Chondrocyte (in vitro differentiated cells): ENCODE measurements around the gene TUSC2. TPM values are rescaled to one million over a fixed set of nuclear protein-coding genes. Genes with fewer than 3 reads are reported as not detected.

Source experiments
- DNase-seq: peaks from one replicate; pipeline ENCODE4 v3.0.0; 2021; ENCODE audit warnings: mixed read lengths, low spot score
- H3K27ac Mint-ChIP-seq: one replicate; pipeline ENCODE4 v1.8.0; 2021; ENCODE audit warnings: mild to moderate bottlenecking, moderate library complexity, mixed read lengths; ENCODE audit not compliant: unreplicated experiment
- H3K27me3 Mint-ChIP-seq: 2 replicates; pipeline ENCODE4 v1.8.0; 2021; ENCODE audit warnings: low read depth, mixed read lengths
- H3K36me3 Mint-ChIP-seq: 2 replicates; pipeline ENCODE4 v1.8.0; 2021; ENCODE audit warnings: low read depth, mixed read lengths
- H3K4me1 Mint-ChIP-seq: 2 replicates; pipeline ENCODE4 v1.8.0; 2021; ENCODE audit warnings: low read depth, mild to moderate bottlenecking, mixed read lengths
- H3K4me3 Mint-ChIP-seq: one replicate; pipeline ENCODE4 v1.8.0; 2021; ENCODE audit warnings: mild to moderate bottlenecking, moderate library complexity, mixed read lengths; ENCODE audit not compliant: unreplicated experiment
- H3K9me3 Mint-ChIP-seq: 2 replicates; pipeline ENCODE4 v1.8.0; 2021; ENCODE audit warnings: low read depth, mixed read lengths
- total RNA-seq: library from RNA; stranded (reverse); gene quantifications from 3 replicates; pipeline ENCODE4 v1.2.1, GENCODE V29; 2021
- TF ChIP-seq, protein P1 (sequence below): fragments of 200-600 bp; sonication (generic); IDR thresholded peaks from 2 replicates; pipeline ENCODE4 v1.5.0; 2021; ENCODE audit warnings: antibody characterized with exemption, mild to moderate bottlenecking, moderate library complexity

TUSC2 gene
- total RNA-seq, 1 donor from 2014 or later = 15.3 TPM

DNA sequence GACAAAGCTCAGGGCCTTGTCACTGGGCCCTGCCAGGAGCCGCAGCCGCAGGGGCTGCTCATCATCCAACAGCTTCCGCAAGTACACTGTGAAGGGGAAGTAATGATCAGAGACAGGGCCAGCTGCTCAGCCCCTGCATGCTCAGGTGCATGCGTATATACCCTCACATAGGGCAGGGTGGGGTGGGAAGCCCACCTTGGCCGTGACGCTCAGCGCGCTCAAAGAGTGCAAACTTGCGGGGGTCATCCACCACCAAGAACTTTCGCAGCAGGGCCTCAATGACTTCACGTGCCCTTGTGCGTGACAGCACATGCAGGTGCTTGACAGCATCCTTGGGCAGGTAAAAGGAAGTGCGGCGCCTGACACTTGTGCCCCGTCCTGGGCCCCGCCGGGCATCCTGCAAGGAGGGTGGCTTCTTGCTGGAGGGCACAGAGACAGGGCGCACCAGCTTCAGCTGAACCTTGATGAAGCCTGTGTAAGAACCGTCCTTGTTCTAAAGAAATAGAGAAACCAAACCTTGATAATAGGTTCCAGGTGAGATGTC is 3.4 kb upstream of the TUSC2 start:
- no peak overlapping the region for H3K27ac Mint-ChIP-seq
- H3K4me1 Mint-ChIP-seq = peaks cover 47% of the 10 kb centered on the region
- H3K36me3 Mint-ChIP-seq = peaks cover 4% of the 10 kb centered on the region
- no peak for DNase-seq
- TF ChIP-seq, protein P1, sequence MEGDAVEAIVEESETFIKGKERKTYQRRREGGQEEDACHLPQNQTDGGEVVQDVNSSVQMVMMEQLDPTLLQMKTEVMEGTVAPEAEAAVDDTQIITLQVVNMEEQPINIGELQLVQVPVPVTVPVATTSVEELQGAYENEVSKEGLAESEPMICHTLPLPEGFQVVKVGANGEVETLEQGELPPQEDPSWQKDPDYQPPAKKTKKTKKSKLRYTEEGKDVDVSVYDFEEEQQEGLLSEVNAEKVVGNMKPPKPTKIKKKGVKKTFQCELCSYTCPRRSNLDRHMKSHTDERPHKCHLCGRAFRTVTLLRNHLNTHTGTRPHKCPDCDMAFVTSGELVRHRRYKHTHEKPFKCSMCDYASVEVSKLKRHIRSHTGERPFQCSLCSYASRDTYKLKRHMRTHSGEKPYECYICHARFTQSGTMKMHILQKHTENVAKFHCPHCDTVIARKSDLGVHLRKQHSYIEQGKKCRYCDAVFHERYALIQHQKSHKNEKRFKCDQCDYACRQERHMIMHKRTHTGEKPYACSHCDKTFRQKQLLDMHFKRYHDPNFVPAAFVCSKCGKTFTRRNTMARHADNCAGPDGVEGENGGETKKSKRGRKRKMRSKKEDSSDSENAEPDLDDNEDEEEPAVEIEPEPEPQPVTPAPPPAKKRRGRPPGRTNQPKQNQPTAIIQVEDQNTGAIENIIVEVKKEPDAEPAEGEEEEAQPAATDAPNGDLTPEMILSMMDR = no peak
- H3K4me3 Mint-ChIP-seq = no peak overlapping the region
- H3K9me3 Mint-ChIP-seq = no peaks in the 10 kb centered on the region
- no peaks in the 10 kb centered on the region for H3K27me3 Mint-ChIP-seq

DNA sequence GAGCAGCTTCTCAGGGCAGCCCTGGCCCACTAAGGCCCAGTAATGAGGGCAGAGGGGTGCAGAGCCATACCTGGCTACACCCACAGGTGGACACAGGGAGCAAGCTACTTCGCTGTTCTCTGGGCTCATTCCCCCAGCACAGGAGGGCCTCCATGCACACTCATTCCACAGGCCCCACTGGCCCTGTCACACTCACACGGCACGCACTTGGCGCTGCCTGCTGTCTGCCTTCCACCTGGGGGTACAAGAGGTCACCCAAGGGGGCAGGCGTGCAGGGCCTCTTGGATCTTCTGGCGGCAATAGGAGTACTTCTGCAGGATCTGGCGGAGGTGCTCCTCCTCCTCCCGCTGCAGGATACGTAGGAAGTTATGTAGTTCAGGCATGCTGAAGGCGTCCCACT is 2.3 kb upstream of the TUSC2 start:
- DNase-seq = no peak
- peaks cover 4% of the 10 kb centered on the region for H3K36me3 Mint-ChIP-seq
- no peaks in the 10 kb centered on the region for H3K27me3 Mint-ChIP-seq
- no peak overlapping the region for H3K4me3 Mint-ChIP-seq
- no peaks in the 10 kb centered on the region for H3K9me3 Mint-ChIP-seq
- H3K27ac Mint-ChIP-seq = no peak overlapping the region
- peaks cover 36% of the 10 kb centered on the region for H3K4me1 Mint-ChIP-seq
- TF ChIP-seq, protein P1 = no peak

DNA sequence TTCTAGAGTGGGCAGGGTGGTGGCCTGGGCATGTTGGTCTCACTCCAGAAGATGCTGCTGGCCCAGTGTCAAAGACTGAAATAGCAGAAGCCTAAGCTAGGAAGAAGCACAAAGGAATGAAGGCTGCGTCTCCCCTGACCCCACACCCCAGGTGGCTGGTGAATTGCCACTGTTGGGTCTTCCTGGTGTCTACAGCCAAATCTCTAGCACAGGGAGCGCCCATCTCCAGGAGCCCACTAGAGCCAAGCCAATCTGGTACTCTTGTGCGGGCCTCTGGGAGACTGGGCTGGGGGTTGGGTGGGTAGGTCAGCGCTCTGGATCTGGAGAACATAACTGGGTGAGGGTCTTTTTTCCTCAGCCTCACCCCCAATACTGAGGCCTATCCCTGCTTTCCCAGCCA is 894 bp downstream of the TUSC2 start:
- H3K4me3 Mint-ChIP-seq = peak overlapping the region; percentile 86
- peaks cover 3% of the 10 kb centered on the region for H3K36me3 Mint-ChIP-seq
- peak overlapping the region; percentile 36 for H3K27ac Mint-ChIP-seq
- TF ChIP-seq, protein P1 = no peak
- H3K27me3 Mint-ChIP-seq = no peaks in the 10 kb centered on the region
- no peak for DNase-seq
- no peaks in the 10 kb centered on the region for H3K9me3 Mint-ChIP-seq
- peaks cover 30% of the 10 kb centered on the region for H3K4me1 Mint-ChIP-seq

DNA sequence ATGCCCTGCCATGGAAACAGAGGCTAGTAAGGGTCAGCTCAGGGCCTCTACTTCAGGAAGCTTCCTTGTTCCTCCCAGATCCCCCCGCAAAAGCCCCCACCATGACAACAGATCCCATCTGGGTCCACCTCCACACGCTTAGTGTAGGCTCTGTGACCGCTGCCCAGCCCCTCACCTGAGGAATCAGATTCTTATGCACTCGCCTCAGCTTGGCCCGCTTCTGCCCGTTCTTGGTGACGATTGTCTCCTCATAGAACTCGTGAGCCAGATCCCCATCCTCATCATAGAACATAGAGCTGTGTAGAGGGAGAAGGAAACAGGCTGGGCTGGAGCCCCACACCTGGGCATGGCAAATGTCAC is 1.9 kb downstream of the TUSC2 start:
- Mint-ChIP-seq H3K4me3 (no peak overlapping the region), H3K27me3 (no peaks in the 10 kb centered on the region), H3K27ac (no peak overlapping the region), H3K4me1 (peaks cover 30% of the 10 kb centered on the region), H3K9me3 (no peaks in the 10 kb centered on the region), H3K36me3 (peaks cover 3% of the 10 kb centered on the region)
- TF ChIP-seq, protein P1 = no peak
- no peak for DNase-seq

DNA sequence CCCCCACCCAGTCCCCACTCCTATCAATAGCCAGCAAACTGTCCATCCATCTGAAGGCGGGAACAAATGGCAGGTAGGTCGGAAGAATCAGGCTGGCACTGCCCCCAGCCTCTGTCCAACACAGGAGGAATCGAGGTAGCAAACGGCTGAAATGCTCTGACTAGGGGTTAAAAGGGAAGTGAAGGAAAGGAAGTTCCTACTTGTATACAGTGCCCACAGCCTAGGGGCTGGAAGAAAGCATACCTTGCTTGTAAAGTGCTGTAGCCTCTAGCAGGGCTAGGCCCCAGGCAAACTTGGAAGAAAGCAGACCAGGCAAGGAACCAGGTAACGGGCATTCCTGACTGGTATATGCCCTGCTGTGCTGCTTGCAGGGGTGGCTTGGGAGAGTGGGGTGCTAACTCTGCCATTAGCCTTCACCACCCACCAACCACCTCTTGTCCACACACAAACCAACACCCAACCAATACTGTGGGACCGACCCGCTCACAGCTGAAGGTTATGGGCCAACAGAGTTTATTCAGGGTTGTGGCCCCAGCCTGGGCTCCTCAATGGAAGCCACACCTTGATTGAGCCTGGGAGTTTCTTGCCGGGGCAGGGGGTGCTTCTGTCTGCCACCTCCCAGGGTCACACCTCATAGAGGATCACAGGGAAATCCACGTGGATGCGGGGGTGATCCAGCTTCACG is 2.4 kb downstream of the TUSC2 start:
- TF ChIP-seq, protein P1 = no peak
- DNase-seq = no peak
- Mint-ChIP-seq H3K9me3 (no peaks in the 10 kb centered on the region), H3K4me3 (no peak overlapping the region), H3K27ac (no peak overlapping the region), H3K27me3 (no peaks in the 10 kb centered on the region), H3K36me3 (peaks cover 2% of the 10 kb centered on the region), H3K4me1 (peaks cover 31% of the 10 kb centered on the region)
